ENCODE measurements around the gene RARG. TPM values are rescaled to one million over a fixed set of nuclear protein-coding genes. Genes with fewer than 3 reads are reported as not detected.

Gene RARG
- 10 to 100 TPM in 3 of 4 donors, 1 to 10 TPM in 1; 4.2 to 14.1 (median 10.9) TPM for total RNA-seq

DNA sequence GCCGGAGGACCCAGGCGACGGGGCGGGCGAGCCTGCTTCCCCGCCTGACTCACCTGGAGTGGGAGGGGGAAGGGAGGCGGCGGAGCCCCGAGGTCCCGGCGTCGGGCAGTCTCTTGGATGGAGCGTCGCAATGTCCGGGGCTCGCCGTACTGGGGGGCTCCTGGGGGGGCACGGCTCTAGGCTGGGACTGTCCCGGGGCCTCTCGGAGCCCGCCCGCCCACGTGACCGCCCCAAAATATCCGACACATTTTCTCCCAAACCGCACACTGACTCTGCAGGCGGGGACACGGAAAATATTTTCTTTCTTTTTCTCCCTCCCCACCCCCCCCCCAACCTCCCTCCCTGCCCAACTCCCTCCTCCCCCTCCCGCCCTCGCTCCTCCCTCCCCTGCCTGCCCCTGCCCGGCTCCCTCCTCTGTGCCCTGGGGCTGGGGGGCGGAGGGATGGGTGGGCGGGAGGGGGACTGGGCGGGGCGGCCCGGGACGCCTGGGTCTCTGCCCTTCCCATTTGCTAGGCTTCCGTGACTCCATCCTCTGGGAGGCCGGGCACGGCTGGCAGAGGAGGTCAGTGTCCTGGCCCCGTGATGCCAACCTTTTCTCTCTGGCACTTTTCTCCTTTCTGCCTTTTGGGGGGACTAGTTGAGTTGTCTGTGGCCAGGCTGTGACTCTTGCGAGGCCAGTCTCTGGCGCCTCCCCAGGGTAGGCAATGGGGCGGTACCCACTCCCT is at the start of gene RARG:
TSS of gene RARG (minus strand) at position 289 of the 725 bp plus-strand sequence. CDS start 4,664 bp downstream, outside the sequence.
- TF ChIP-seq, protein P1, sequence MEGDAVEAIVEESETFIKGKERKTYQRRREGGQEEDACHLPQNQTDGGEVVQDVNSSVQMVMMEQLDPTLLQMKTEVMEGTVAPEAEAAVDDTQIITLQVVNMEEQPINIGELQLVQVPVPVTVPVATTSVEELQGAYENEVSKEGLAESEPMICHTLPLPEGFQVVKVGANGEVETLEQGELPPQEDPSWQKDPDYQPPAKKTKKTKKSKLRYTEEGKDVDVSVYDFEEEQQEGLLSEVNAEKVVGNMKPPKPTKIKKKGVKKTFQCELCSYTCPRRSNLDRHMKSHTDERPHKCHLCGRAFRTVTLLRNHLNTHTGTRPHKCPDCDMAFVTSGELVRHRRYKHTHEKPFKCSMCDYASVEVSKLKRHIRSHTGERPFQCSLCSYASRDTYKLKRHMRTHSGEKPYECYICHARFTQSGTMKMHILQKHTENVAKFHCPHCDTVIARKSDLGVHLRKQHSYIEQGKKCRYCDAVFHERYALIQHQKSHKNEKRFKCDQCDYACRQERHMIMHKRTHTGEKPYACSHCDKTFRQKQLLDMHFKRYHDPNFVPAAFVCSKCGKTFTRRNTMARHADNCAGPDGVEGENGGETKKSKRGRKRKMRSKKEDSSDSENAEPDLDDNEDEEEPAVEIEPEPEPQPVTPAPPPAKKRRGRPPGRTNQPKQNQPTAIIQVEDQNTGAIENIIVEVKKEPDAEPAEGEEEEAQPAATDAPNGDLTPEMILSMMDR (IDR thresholded peaks at IDR 0.05; ENCODE audit: low read depth), result no peak

DNA sequence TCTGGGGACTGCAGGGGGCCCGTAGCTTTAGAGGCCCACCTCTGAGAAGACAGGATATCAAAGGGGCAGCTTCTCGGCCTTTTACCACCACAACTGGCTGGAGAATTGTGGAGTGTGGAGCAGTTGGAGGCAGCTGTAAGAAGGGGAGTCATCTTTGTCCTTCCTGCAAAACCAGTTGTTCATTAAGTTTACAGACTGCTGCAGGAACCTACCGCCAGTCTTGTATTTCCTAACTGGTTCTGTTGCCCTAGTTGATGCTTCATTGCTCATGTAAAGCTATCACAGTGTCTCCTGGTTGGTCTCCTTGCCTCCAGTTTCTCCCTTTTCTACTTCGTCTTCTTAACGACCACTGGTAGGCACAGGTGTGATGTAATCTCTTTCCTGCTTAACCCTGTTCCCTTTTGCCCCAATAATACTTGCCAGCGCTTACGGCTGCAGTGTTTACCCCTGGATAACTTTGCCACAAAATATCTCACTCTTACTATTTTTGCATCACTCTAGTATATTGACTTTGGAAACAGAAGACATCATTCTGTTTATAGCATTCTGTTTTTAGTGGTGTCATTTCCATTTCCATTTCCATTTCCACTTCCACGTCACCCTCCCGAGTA is 48.0 kb upstream of the RARG start:
- TF ChIP-seq, protein P1 (IDR thresholded peaks at IDR 0.05; ENCODE audit: low read depth), result no peak

DNA sequence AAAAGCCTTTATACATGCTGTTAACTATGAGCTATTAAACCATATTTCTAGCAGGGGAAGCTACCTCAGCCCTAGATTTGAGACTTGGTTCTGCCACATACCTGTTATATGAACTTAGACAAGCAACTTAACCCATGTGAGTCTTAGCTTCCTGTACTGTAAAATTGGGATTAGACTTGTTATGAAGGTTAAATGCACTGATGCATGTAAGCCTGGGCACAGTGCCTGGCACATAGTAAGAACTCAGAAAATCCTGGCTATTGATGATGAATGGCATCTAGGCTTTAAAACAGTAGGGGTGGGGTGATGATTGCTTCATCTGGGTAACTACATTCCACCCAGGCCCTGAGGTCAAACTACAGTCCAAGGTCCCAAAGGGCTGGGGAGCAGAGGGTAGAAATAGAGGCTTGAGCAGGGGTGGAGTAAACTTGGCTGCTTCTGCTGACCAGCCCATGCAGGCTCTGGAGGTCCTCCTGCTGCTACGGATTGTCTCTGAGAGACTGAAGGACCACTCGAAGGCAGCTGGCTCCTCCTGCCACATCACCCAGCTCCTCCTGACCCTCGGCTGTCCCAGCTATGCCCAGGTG is 47.4 kb upstream of the RARG start:
- TF ChIP-seq, protein P1 (IDR thresholded peaks at IDR 0.05; ENCODE audit: low read depth), result no peak

DNA sequence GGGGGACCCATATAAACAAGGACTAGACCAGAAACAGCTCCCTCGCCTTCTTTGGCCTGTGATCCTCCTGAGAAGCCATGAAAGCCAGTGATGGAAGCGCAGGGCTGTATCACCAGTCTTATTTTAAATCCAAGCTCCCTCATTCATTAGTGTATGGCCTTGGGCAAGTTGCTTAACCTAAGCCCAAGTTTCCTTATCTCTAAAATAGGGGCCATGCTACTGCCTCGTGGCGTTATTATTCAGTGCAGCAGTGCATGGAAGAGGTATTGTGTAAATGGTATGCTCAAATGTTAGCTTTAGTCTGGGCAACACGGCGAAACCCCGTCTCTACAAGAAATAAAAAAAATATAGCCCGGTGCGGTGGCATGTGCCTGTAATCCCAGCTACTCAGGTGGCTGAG is 46.0 kb upstream of the RARG start:
- TF ChIP-seq, protein P1 (IDR thresholded peaks at IDR 0.05; ENCODE audit: low read depth), result no peak

DNA sequence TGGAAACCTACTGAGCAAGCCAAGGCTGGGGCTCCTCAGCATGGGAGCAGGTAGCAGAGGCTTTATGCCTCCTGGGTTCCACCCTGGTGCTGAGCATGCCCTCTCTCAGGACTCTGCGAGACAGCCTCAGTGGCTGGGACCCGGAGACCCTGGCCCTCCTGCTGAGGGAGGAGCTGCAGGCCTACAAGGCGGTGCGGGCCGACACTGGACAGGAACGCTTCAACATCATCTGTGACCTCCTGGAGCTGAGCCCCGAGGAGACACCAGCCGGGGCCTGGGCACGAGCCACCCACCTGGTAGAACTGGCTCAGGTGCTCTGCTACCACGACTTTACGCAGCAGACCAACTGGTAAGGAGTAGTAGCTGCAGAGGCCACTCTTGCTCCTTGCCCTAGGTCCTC is 44.5 kb upstream of the RARG start:
- TF ChIP-seq, protein P1 (IDR thresholded peaks at IDR 0.05; ENCODE audit: low read depth), result no peak

DNA sequence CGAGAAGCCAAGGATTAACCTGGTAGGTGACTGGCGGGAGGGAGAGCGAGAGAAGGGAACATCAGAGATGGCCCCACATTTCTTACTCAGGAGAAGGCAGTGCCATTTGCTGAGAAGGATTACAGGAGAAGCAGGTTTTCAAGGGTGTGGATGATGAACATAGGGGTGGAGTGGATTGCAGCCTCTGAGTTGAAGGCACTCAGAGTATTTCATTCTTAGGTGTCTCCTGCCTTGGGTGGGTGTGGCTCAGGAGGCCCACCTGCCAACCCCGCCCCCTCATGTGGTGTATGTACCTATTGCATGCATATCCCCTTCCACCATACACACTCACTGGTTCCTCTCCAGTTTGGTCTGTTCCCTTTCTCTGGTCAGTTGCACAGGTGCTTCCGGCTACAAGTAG is 42.4 kb upstream of the RARG start:
- TF ChIP-seq, protein P1 (IDR thresholded peaks at IDR 0.05; ENCODE audit: low read depth), result no peak

All from subcutaneous adipose tissue (tissue), 4 donors.